PC-3 (cell line): ENCODE data around the gene MCAT. TPM values are rescaled to one million over a fixed set of nuclear protein-coding genes. Genes with fewer than 3 reads are reported as not detected.

Experiments
- ATAC-seq: fragments of 200-7000 bp; cut with Tn5 transposase; 2 replicates; pipeline ENCODE4 v1.9.1; 2020; ENCODE audit warnings: mild to moderate bottlenecking, moderate library complexity
- BruUV-seq: library from RNA; stranded (reverse); fragments of 400-500 nt; replicated peaks from 2 replicates; lab custom pipeline; 2021; lab: Mats Ljungman, UMichigan
- CTCF ChIA-PET: fragments of 300-600 bp; sonication (Branson Sonifier 250); formaldehyde crosslinking; loops from one replicate; lab custom pipeline; 2022; ENCODE audit warnings: antibody characterized with exemption; lab: Charles Lee
- POLR2A ChIA-PET: fragments of 300-600 bp; sonication (Branson Sonifier 250); formaldehyde crosslinking; loops from one replicate; lab custom pipeline; 2022; ENCODE audit warnings: antibody characterized with exemption; ENCODE audit not compliant: unreplicated experiment; lab: Charles Lee
- DNase-seq: peaks from one replicate; pipeline ENCODE4 v3.0.0-alpha.2; 2015
- H2AFZ ChIP-seq: fragments of 300-600 bp; sonication (generic); 2 replicates; pipeline ENCODE4 v1.6.0; 2016; ENCODE audit warnings: antibody characterized with exemption, low read length
- H3F3A ChIP-seq: fragments of 300-600 bp; sonication (generic); one replicate; pipeline ENCODE4 v1.6.0; 2017; ENCODE audit warnings: antibody characterized with exemption, low read length, control low read depth, mild to moderate bottlenecking; ENCODE audit not compliant: unreplicated experiment
- H3K27ac ChIP-seq: fragments of 300-600 bp; sonication (generic); 2 replicates; pipeline ENCODE4 v1.5.1; 2016; ENCODE audit warnings: mild to moderate bottlenecking, low read length
- H3K27me3 ChIP-seq: fragments of 300-600 bp; sonication (generic); 2 replicates; pipeline ENCODE4 v1.6.1; 2016; ENCODE audit warnings: low read length, mixed read lengths
- H3K36me3 ChIP-seq: fragments of 300-600 bp; sonication (generic); 2 replicates; pipeline ENCODE4 v1.6.1; 2016; ENCODE audit warnings: low read depth, mixed run types, low read length, mixed read lengths
- H3K4me1 ChIP-seq: fragments of 300-600 bp; sonication (generic); 2 replicates; pipeline ENCODE4 v1.5.1; 2016; ENCODE audit warnings: low read length; ENCODE audit not compliant: insufficient read depth
- H3K4me2 ChIP-seq: fragments of 300-600 bp; sonication (generic); 2 replicates; pipeline ENCODE4 v1.6.0; 2016; ENCODE audit warnings: low read length
- H3K4me3 ChIP-seq: fragments of 300-600 bp; sonication (generic); 2 replicates; pipeline ENCODE4 v1.5.1; 2016; ENCODE audit warnings: mild to moderate bottlenecking, low read length, mixed read lengths
- H3K79me2 ChIP-seq: fragments of 300-600 bp; sonication (generic); 2 replicates; pipeline ENCODE4 v1.6.1; 2017; ENCODE audit warnings: low read length, mixed read lengths
- H3K9ac ChIP-seq: fragments of 300-600 bp; sonication (generic); 2 replicates; pipeline ENCODE4 v1.6.0; 2016; ENCODE audit warnings: mild to moderate bottlenecking, low read length
- H3K9me2 ChIP-seq: fragments of 300-600 bp; sonication (generic); replicated peaks from 2 replicates; pipeline ENCODE4 v1.6.1; 2016; ENCODE audit warnings: mixed run types, low read length, mixed read lengths
- H3K9me3 ChIP-seq: fragments of 300-600 bp; sonication (generic); 2 replicates; pipeline ENCODE4 v1.6.1; 2016; ENCODE audit warnings: low read length, mixed read lengths
- H4K20me1 ChIP-seq: fragments of 300-600 bp; sonication (generic); 2 replicates; pipeline ENCODE4 v1.6.1; 2016; ENCODE audit warnings: low read length, mixed read lengths
- EZH2 ChIP-seq: fragments of 300-600 bp; sonication (generic); IDR thresholded peaks from one replicate; pipeline ENCODE4 v1.6.1; 2017; ENCODE audit warnings: antibody characterized with exemption, mild to moderate bottlenecking, low read length; ENCODE audit not compliant: unreplicated experiment
- EZH2phosphoT487 ChIP-seq: fragments of 300-600 bp; sonication (generic); IDR thresholded peaks from 2 replicates; pipeline ENCODE4 v1.6.1; 2018; ENCODE audit warnings: mild to moderate bottlenecking, antibody characterized with exemption, low read length, borderline replicate concordance
- intact Hi-C: fragments of 100-400 bp; cut with micrococcal nuclease; formaldehyde crosslinking; loops from 2 replicates; pipeline ENCODE4 v1.9.0; 2023
- total RNA-seq: library from RNA; depleted of rRNA; stranded (reverse); fragments of >200 nt; gene quantifications from 2 replicates; pipeline ENCODE4 v1.2.3, GENCODE V29; 2014
- TF ChIP-seq, protein P1 (sequence below): fragments of 300-600 bp; sonication (generic); conservative IDR thresholded peaks from 2 replicates; pipeline ENCODE4 v1.5.1; 2017; ENCODE audit warnings: antibody characterized with exemption, low read depth, mild to moderate bottlenecking, low read length

MCAT gene
- total RNA-seq, 1 experiment from 2014 or later, result 29.2 TPM

DNA sequence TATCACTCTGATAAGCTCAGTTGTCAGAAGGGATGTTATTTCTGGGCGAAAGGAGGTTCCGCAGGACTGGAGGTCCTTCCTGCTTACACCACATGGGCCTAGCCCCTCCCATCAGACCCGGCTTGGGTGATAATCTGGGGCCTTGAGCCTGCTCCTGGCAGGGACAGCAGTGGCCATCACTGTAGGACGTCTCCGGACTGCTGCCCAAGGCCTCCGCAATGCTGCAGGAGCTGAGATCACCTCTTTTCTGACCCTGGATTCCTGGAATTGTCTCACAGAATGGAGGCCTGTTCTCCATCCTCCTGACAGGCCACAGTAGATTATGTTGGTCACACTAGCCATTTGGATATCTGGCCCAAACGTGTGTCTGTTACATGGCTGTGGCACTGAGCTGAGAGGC lies 41.9 kb downstream of the MCAT start:
- intact Hi-C loops, result no loop called here
- Histone ChIP-seq H3K27ac (no peak overlapping the region), H3K27me3 (no peaks in the 10 kb centered on the region), H3K9me2 (no peaks in the 10 kb centered on the region), H3K4me1 (no peaks in the 10 kb centered on the region), H4K20me1 (no peaks in the 10 kb centered on the region), H2AFZ (no peak overlapping the region), H3F3A (no peaks in the 10 kb centered on the region), H3K9me3 (no peaks in the 10 kb centered on the region), H3K4me3 (no peak overlapping the region), H3K79me2 (no peaks in the 10 kb centered on the region), H3K36me3 (no peaks in the 10 kb centered on the region), H3K9ac (no peak overlapping the region), H3K4me2 (no peak overlapping the region)
- TF ChIP-seq, protein P1, sequence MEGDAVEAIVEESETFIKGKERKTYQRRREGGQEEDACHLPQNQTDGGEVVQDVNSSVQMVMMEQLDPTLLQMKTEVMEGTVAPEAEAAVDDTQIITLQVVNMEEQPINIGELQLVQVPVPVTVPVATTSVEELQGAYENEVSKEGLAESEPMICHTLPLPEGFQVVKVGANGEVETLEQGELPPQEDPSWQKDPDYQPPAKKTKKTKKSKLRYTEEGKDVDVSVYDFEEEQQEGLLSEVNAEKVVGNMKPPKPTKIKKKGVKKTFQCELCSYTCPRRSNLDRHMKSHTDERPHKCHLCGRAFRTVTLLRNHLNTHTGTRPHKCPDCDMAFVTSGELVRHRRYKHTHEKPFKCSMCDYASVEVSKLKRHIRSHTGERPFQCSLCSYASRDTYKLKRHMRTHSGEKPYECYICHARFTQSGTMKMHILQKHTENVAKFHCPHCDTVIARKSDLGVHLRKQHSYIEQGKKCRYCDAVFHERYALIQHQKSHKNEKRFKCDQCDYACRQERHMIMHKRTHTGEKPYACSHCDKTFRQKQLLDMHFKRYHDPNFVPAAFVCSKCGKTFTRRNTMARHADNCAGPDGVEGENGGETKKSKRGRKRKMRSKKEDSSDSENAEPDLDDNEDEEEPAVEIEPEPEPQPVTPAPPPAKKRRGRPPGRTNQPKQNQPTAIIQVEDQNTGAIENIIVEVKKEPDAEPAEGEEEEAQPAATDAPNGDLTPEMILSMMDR, result no peak
- TF ChIP-seq EZH2, result no peak
- TF ChIP-seq EZH2phosphoT487, result no peak
- ChIA-PET POLR2A (no interaction called here), CTCF (interaction anchor here (0.7 kb wide), 1 partner anchor 233 kb away, joined by 4 read pairs; no protein-coding TSS in a partner anchor)
- BruUV-seq, result no TSS peak
- DNase-seq, result no peak
- no peak for ATAC-seq

DNA sequence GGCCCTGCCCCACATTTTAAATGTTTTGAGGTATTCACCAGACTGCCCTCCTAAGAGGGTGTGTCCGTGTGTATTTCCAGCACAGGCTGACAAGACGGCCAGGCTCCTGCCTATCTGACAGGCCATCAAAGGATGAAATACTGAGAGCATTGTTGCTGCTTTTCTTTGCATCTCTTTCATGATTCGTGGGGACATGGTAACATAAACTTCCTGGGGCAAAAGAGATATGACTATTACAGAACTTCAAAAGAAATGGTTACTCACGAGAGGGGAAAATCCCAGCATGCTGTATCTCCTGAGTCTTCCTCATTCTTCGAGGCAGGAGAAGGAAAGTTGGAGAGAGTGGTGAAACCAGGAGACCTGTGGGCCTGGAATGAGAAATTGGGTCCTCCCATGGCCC lies 43.0 kb downstream of the MCAT start:
- Histone ChIP-seq H3K36me3 (no peaks in the 10 kb centered on the region), H3K4me2 (no peak overlapping the region), H3K27me3 (no peaks in the 10 kb centered on the region), H3K9me3 (no peaks in the 10 kb centered on the region), H3K4me1 (no peaks in the 10 kb centered on the region), H3K4me3 (no peak overlapping the region), H3K9ac (no peak overlapping the region), H3K79me2 (no peaks in the 10 kb centered on the region), H3F3A (no peaks in the 10 kb centered on the region), H4K20me1 (no peaks in the 10 kb centered on the region), H3K9me2 (no peaks in the 10 kb centered on the region), H3K27ac (no peak overlapping the region), H2AFZ (no peak overlapping the region)
- DNase-seq, result no peak
- CTCF ChIA-PET, result no interaction called here
- BruUV-seq, result no TSS peak
- no peak for ATAC-seq
- intact Hi-C loops, result no loop called here
- TF ChIP-seq, protein P1, result no peak
- TF ChIP-seq EZH2phosphoT487, result no peak
- TF ChIP-seq EZH2, result no peak
- POLR2A ChIA-PET, result no interaction called here

DNA sequence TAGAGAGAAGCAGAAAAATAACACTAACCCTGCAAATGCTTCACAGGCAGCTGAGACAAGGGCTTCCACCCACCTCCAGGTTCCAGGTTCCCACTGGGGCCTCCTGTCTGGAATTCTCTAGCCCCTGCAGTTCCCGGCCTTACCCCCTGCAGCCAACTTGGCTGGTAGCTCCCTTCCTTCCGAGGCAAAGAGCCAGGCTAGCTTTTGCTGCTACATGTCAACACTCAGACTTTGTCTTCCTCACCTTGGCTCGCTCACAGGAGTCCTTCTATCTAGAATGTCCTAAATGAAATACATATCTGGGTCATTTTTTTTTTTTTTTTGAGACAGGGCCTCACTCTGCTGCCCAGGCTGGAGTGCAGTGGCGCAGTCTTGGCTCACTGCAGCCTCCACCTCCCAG lies 44.1 kb downstream of the MCAT start:
- no peak overlapping the region for H3K27ac ChIP-seq
- ChIA-PET CTCF (no interaction called here), POLR2A (no interaction called here)
- H2AFZ ChIP-seq, result no peak overlapping the region
- H3K9ac ChIP-seq, result no peak overlapping the region
- TF ChIP-seq, protein P1, result no peak
- no peak for TF ChIP-seq EZH2
- TF ChIP-seq EZH2phosphoT487, result no peak
- no peak overlapping the region for H3K4me3 ChIP-seq
- H3K9me3 ChIP-seq, result no peaks in the 10 kb centered on the region
- no peak overlapping the region for H3K4me2 ChIP-seq
- no peaks in the 10 kb centered on the region for H3K27me3 ChIP-seq
- ATAC-seq (no peak), DNase-seq (no peak)
- H3K4me1 ChIP-seq, result peaks cover 4% of the 10 kb centered on the region; the same call in 1 of the 2 replicates
- H3K36me3 ChIP-seq, result no peaks in the 10 kb centered on the region
- no peaks in the 10 kb centered on the region for H3F3A ChIP-seq
- intact Hi-C loops, result loop anchor here (10.0 kb wide), 1 partner anchor 234 kb away; no protein-coding TSS in a partner anchor
- no TSS peak for BruUV-seq
- no peaks in the 10 kb centered on the region for H4K20me1 ChIP-seq
- H3K9me2 ChIP-seq, result no peaks in the 10 kb centered on the region
- no peaks in the 10 kb centered on the region for H3K79me2 ChIP-seq
